ENCODE results near the gene FRMD4A. TPM values are rescaled to one million over a fixed set of nuclear protein-coding genes. Genes with fewer than 3 reads are reported as not detected.

Gene FRMD4A
- total RNA-seq, 2 experiments from 2014 or later, result 3.1 to 3.7 TPM

DNA sequence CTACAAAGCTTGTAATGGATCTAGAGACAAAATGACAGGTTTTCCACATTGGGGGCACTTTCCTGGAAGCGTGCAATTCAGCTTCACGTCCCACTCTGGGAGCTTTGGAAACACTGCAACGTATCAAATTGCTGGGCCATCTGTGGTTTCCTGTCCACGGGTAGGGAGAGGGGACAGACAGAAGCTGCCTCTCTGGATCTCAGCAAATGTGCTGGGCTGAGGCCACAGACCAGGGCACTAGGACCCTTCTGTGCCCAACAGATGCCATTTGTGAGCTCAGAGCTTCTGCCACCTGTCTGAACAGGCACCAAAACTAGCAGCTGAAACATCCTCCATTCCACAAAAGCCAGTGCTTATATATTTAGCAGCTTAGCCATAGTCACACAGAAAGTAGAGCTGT lies 40.9 kb upstream of the FRMD4A start:
- Histone ChIP-seq H3K27me3 (ENCODE audit: control insufficient read depth in 1 of 2, insufficient read depth in 2 of 2, low read length in 2 of 2) (peaks cover 3 to 11% of the 10 kb centered on the region in 2 experiments), H3K27ac (ENCODE audit: low read depth in 1 of 2, low read length in 2 of 2) (no peak overlapping the region), H3K9me3 (ENCODE audit: control insufficient read depth in 1 of 2, insufficient read depth in 1 of 2, low read length in 2 of 2) (no peaks in the 10 kb centered on the region), H3K36me3 (ENCODE audit: insufficient read depth, low read length) (no peaks in the 10 kb centered on the region), H3K4me3 (ENCODE audit: low read length) (no peak overlapping the region), H3K4me1 (ENCODE audit: insufficient read depth, low read length) (no peaks in the 10 kb centered on the region)
- DNase-seq, result no peak
- Mint-ChIP-seq H3K9me3 (no peaks in the 10 kb centered on the region), H3K4me3 (no peak overlapping the region), H3K27ac (no peak overlapping the region), H3K27me3 (peaks cover 36% of the 10 kb centered on the region), H3K36me3 (ENCODE audit: low read depth) (no peaks in the 10 kb centered on the region), H3K4me1 (ENCODE audit: low read depth) (no peaks in the 10 kb centered on the region)
- ChIA-PET CTCF (no interaction called here), POLR2A (no interaction called here)
- TF ChIP-seq, protein P1, sequence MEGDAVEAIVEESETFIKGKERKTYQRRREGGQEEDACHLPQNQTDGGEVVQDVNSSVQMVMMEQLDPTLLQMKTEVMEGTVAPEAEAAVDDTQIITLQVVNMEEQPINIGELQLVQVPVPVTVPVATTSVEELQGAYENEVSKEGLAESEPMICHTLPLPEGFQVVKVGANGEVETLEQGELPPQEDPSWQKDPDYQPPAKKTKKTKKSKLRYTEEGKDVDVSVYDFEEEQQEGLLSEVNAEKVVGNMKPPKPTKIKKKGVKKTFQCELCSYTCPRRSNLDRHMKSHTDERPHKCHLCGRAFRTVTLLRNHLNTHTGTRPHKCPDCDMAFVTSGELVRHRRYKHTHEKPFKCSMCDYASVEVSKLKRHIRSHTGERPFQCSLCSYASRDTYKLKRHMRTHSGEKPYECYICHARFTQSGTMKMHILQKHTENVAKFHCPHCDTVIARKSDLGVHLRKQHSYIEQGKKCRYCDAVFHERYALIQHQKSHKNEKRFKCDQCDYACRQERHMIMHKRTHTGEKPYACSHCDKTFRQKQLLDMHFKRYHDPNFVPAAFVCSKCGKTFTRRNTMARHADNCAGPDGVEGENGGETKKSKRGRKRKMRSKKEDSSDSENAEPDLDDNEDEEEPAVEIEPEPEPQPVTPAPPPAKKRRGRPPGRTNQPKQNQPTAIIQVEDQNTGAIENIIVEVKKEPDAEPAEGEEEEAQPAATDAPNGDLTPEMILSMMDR (IDR thresholded peaks at IDR 0.05), result no peak
- ATAC-seq (ENCODE audit: poor library complexity), result no peak
- intact Hi-C loops (cut with DNase I, micrococcal nuclease), result no loop called here

DNA sequence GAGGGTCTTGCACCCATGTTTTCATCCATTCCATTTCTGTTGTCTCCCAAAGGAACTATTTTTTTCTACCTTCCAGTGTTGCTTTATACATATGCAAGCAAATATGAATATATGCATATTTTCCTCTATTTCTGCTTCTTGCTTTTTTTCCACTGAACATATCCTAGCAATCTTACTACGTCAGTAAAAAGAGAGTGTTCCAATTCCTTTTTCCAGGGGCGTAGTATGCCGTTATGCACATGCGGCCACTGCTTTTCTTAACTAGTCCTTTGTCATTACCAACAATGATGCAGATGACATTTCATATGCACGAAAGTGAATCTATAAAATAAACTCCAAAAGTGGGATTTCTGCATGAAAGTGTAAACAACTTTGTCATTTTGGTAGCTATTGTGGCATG lies 40.2 kb upstream of the FRMD4A start:
- Mint-ChIP-seq H3K4me1 (ENCODE audit: low read depth) (no peaks in the 10 kb centered on the region), H3K27me3 (peaks cover 36% of the 10 kb centered on the region), H3K36me3 (ENCODE audit: low read depth) (no peaks in the 10 kb centered on the region), H3K4me3 (no peak overlapping the region), H3K9me3 (no peaks in the 10 kb centered on the region), H3K27ac (no peak overlapping the region)
- no peaks in the 10 kb centered on the region for H3K36me3 ChIP-seq (ENCODE audit: insufficient read depth, low read length)
- no peak overlapping the region for H3K4me3 ChIP-seq (ENCODE audit: low read length)
- DNase-seq (no peak), ATAC-seq (ENCODE audit: poor library complexity) (no peak)
- no peak overlapping the region for H3K27ac ChIP-seq (ENCODE audit: low read depth in 1 of 2, low read length in 2 of 2)
- POLR2A ChIA-PET, result no interaction called here
- TF ChIP-seq, protein P1 (IDR thresholded peaks at IDR 0.05), result no peak
- no peaks in the 10 kb centered on the region for H3K9me3 ChIP-seq (ENCODE audit: control insufficient read depth in 1 of 2, insufficient read depth in 1 of 2, low read length in 2 of 2)
- H3K4me1 ChIP-seq (ENCODE audit: insufficient read depth, low read length), result no peaks in the 10 kb centered on the region
- peaks cover 3 to 11% of the 10 kb centered on the region in 2 experiments for H3K27me3 ChIP-seq (ENCODE audit: control insufficient read depth in 1 of 2, insufficient read depth in 2 of 2, low read length in 2 of 2)
- CTCF ChIA-PET, result no interaction called here
- intact Hi-C loops (cut with DNase I, micrococcal nuclease), result no loop called here

DNA sequence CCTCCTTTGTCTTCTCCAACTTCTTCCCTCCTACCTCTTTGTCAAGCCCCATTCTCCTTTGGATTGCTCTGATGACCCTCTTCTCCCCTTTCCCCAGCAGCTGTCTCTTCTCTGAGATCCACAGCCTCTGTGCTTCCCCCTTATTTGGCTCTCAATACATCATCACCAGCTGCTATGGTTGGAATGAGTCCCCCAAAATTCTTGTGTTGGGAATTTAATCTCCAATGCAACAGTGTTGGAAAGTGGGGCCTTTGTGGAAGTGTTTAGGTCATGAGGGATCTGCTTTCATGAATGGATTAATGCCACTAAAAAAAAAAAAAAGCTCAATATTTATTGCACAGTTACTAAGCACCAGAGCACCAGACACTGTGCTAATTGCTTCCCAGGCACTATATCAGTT lies 39.2 kb upstream of the FRMD4A start:
- ChIA-PET CTCF (no interaction called here), POLR2A (no interaction called here)
- H3K36me3 Mint-ChIP-seq (ENCODE audit: low read depth), result no peaks in the 10 kb centered on the region
- H3K4me3 ChIP-seq (ENCODE audit: low read length), result no peak overlapping the region
- H3K9me3 Mint-ChIP-seq, result no peaks in the 10 kb centered on the region
- ATAC-seq (ENCODE audit: poor library complexity) (no peak), DNase-seq (no peak)
- H3K27me3 Mint-ChIP-seq, result peaks cover 30% of the 10 kb centered on the region
- no peaks in the 10 kb centered on the region for H3K9me3 ChIP-seq (ENCODE audit: control insufficient read depth in 1 of 2, insufficient read depth in 1 of 2, low read length in 2 of 2)
- H3K36me3 ChIP-seq (ENCODE audit: insufficient read depth, low read length), result no peaks in the 10 kb centered on the region
- no peaks in the 10 kb centered on the region for H3K4me1 ChIP-seq (ENCODE audit: insufficient read depth, low read length)
- no peak overlapping the region for H3K27ac ChIP-seq (ENCODE audit: low read depth in 1 of 2, low read length in 2 of 2)
- no peak overlapping the region for H3K4me3 Mint-ChIP-seq
- H3K27ac Mint-ChIP-seq, result no peak overlapping the region
- intact Hi-C loops (cut with DNase I, micrococcal nuclease), result no loop called here
- TF ChIP-seq, protein P1 (IDR thresholded peaks at IDR 0.05), result no peak
- H3K27me3 ChIP-seq (ENCODE audit: control insufficient read depth in 1 of 2, insufficient read depth in 2 of 2, low read length in 2 of 2), result peaks cover 3 to 11% of the 10 kb centered on the region in 2 experiments
- no peaks in the 10 kb centered on the region for H3K4me1 Mint-ChIP-seq (ENCODE audit: low read depth)
